ENCODE results near the gene RPL18A. TPM values are rescaled to one million over a fixed set of nuclear protein-coding genes. Genes with fewer than 3 reads are reported as not detected.

The RPL18A gene
- total RNA-seq, 1 experiment from 2014 or later = 2,837 TPM

GRCh38 chr19:17881701-17882100 is 22.0 kb downstream of the RPL18A start:
- no peak overlapping the region for H2AK5ac ChIP-seq (ENCODE audit: insufficient read length, low read length)

More at GRCh38 chr19:17881701-17882100, 22.0 kb downstream of the RPL18A start:
- Histone ChIP-seq H4K20me1 (ENCODE audit: control insufficient read depth, insufficient read depth, insufficient read length) (no peaks in the 10 kb centered on the region), H2AFZ (ENCODE audit: low read length) (no peak overlapping the region), H3K56ac (ENCODE audit: insufficient read length, low read depth, low read length) (no peak overlapping the region), H3K18ac (ENCODE audit: insufficient read length, low read depth, low read length) (no peak overlapping the region), H2BK120ac (ENCODE audit: low read depth, low read length, poor library complexity, severe bottlenecking) (no peak overlapping the region), H2BK15ac (ENCODE audit: low read depth, low read length) (no peak overlapping the region), H3K27me3 (ENCODE audit: insufficient read depth, low read length) (no peaks in the 10 kb centered on the region), H3K79me2 (ENCODE audit: insufficient read depth, low read length) (no peaks in the 10 kb centered on the region), H3K4me1 (ENCODE audit: insufficient read depth, low read length) (no peaks in the 10 kb centered on the region), H3K23me2 (ENCODE audit: insufficient read length, low read depth, low read length, poor library complexity, severe bottlenecking) (no peaks in the 10 kb centered on the region), H4K5ac (ENCODE audit: insufficient read length, low read depth, low read length) (no peak overlapping the region), H3K9me3 (ENCODE audit: control insufficient read depth, low read depth, low read length) (no peaks in the 10 kb centered on the region), H4K91ac (ENCODE audit: insufficient read length, low read depth, low read length) (no peak overlapping the region), H3K4ac (ENCODE audit: low read depth, low read length) (no peak overlapping the region), H3T11ph (ENCODE audit: low read length) (no peak overlapping the region), H3K4me2 (ENCODE audit: insufficient read depth, insufficient read length, low read length) (no peak overlapping the region), H3K79me1 (ENCODE audit: insufficient read depth, low read depth, low read length, poor library complexity, severe bottlenecking) (no peaks in the 10 kb centered on the region), H3K27ac (ENCODE audit: insufficient read length, low read depth, low read length) (no peak overlapping the region), H3K14ac (ENCODE audit: insufficient read depth, low read length) (no peak overlapping the region; the same call in 1 of the 2 replicates), H3K9ac (ENCODE audit: extremely low read depth, insufficient read length, low read length) (no peak overlapping the region), H2BK5ac (ENCODE audit: insufficient read length, low read length) (no peak overlapping the region), H2BK20ac (ENCODE audit: low read depth, low read length, poor library complexity, severe bottlenecking) (no peak overlapping the region), H4K8ac (replicated peaks; ENCODE audit: insufficient read length, low read depth, low read length) (no peak overlapping the region), H3K23ac (ENCODE audit: insufficient read length, low read depth, low read length) (no peak overlapping the region), H2BK12ac (ENCODE audit: insufficient read length, low read depth, low read length) (no peak overlapping the region)
- Mint-ChIP-seq H3K27ac (peak overlapping the region in 1 of 3 experiments; percentile 45; a peak in 1 of 7 replicates), H3K9me3 (no peaks in the 10 kb centered on the region), H3K27me3 (ENCODE audit: low read depth) (peaks cover 2% of the 10 kb centered on the region; the same call in 1 of the 2 replicates), H3K4me3 (no peak overlapping the region), H3K36me3 (ENCODE audit: insufficient read depth in 1 of 3, low read depth in 3 of 3) (no peaks in the 10 kb centered on the region), H3K4me1 (no peaks in the 10 kb centered on the region)
- TF ChIP-seq, protein P1, sequence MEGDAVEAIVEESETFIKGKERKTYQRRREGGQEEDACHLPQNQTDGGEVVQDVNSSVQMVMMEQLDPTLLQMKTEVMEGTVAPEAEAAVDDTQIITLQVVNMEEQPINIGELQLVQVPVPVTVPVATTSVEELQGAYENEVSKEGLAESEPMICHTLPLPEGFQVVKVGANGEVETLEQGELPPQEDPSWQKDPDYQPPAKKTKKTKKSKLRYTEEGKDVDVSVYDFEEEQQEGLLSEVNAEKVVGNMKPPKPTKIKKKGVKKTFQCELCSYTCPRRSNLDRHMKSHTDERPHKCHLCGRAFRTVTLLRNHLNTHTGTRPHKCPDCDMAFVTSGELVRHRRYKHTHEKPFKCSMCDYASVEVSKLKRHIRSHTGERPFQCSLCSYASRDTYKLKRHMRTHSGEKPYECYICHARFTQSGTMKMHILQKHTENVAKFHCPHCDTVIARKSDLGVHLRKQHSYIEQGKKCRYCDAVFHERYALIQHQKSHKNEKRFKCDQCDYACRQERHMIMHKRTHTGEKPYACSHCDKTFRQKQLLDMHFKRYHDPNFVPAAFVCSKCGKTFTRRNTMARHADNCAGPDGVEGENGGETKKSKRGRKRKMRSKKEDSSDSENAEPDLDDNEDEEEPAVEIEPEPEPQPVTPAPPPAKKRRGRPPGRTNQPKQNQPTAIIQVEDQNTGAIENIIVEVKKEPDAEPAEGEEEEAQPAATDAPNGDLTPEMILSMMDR (conservative IDR thresholded peaks at IDR 0.05) = no peak
- no peak for DNase-seq
- no CpG with 5 or more reads among the region's 7 CpGs for WGBS (ENCODE audit: extremely low coverage, insufficient read length, low lambda C conversion rate)

All from H9 (cell line).